IMR-90 (cell line): Measurements from ENCODE around the gene BLOC1S4. TPM values are rescaled to one million over a fixed set of nuclear protein-coding genes. Genes with fewer than 3 reads are reported as not detected.

Experiments
- ATAC-seq: fragments of 200-7000 bp; cut with Tn5 transposase; 2 replicates; pipeline ENCODE4 v1.9.1; 2020; ENCODE audit warnings: low read depth, mild to moderate bottlenecking, moderate library complexity
- BruUV-seq: library from RNA; stranded (reverse); fragments of 400-500 nt; replicated peaks from 2 replicates; lab custom pipeline; 2021; lab: Mats Ljungman, UMichigan
- CTCF ChIA-PET: fragments of 300-600 bp; formaldehyde crosslinking; extraction: SDS; loops from one replicate; lab custom pipeline; 2021; ENCODE audit warnings: antibody characterized with exemption; lab: Yijun Ruan, JAX
- POLR2A ChIA-PET: fragments of 300-600 bp; sonication (Branson Sonifier 250); formaldehyde crosslinking; loops from one replicate; lab custom pipeline; 2022; ENCODE audit warnings: antibody characterized with exemption; ENCODE audit not compliant: unreplicated experiment; lab: Charles Lee
- DNase-seq: peaks from one replicate; pipeline ENCODE4 v3.0.0; 2013
- H2AFZ ChIP-seq: replicated peaks from 2 replicates; pipeline ENCODE3; 2013; ENCODE audit warnings: low read length, mild to moderate bottlenecking; ENCODE audit not compliant: poor library complexity
- H2AK5ac ChIP-seq: 2 replicates; pipeline ENCODE4 v1.6.1; 2013; ENCODE audit warnings: low read depth, low read length, inconsistent platforms
- H2AK9ac ChIP-seq: replicated peaks from 2 replicates; pipeline ENCODE3; 2013; ENCODE audit warnings: mild to moderate bottlenecking, low read depth, low read length, moderate library complexity; ENCODE audit not compliant: poor library complexity
- H2BK120ac ChIP-seq: 2 replicates; pipeline ENCODE4 v1.6.1; 2013; ENCODE audit warnings: low read depth, low read length, inconsistent platforms
- H2BK15ac ChIP-seq: 3 replicates; pipeline ENCODE4 v1.6.1; 2013; ENCODE audit warnings: low read depth, low read length, inconsistent platforms
- H2BK20ac ChIP-seq: 2 replicates; pipeline ENCODE4 v1.6.1; 2013; ENCODE audit warnings: low read depth, mild to moderate bottlenecking, inconsistent platforms, low read length, moderate library complexity
- H2BK5ac ChIP-seq: 2 replicates; pipeline ENCODE4 v1.6.1; 2013; ENCODE audit warnings: mild to moderate bottlenecking, low read depth, low read length, inconsistent platforms; ENCODE audit not compliant: poor library complexity, severe bottlenecking
- H3K14ac ChIP-seq: replicated peaks from 2 replicates; pipeline ENCODE4 v1.6.1; 2013; ENCODE audit warnings: low read depth, low read length, inconsistent platforms
- H3K18ac ChIP-seq: 2 replicates; pipeline ENCODE4 v1.6.1; 2013; ENCODE audit warnings: low read depth, low read length, control low read depth
- H3K23ac ChIP-seq: 2 replicates; pipeline ENCODE4 v1.6.1; 2013; ENCODE audit warnings: low read depth, low read length, inconsistent platforms
- H3K27ac ChIP-seq: 2 replicates; pipeline ENCODE4 v1.5.1; 2013; ENCODE audit warnings: mild to moderate bottlenecking, control low read depth, low read length; ENCODE audit not compliant: insufficient read depth
- H3K27me3 ChIP-seq: 2 replicates; pipeline ENCODE4 v1.6.1; 2013; ENCODE audit warnings: low read length; ENCODE audit not compliant: control insufficient read depth, insufficient read depth
- H3K36me3 ChIP-seq: 2 replicates; pipeline ENCODE4 v1.6.1; 2013; ENCODE audit warnings: low read length, mixed read lengths; ENCODE audit not compliant: control insufficient read depth, insufficient read depth
- H3K4ac ChIP-seq: 2 replicates; pipeline ENCODE4 v1.6.1; 2013; ENCODE audit warnings: low read depth, low read length, inconsistent platforms
- H3K4me1 ChIP-seq: 2 replicates; pipeline ENCODE4 v1.6.1; 2013; ENCODE audit warnings: low read length, mixed read lengths; ENCODE audit not compliant: control insufficient read depth, insufficient read depth
- H3K4me2 ChIP-seq: 2 replicates; pipeline ENCODE4 v1.6.1; 2013; ENCODE audit warnings: low read depth, mild to moderate bottlenecking, control low read depth, low read length, moderate library complexity
- H3K4me3 ChIP-seq: 2 replicates; pipeline ENCODE4 v1.5.1; 2013; ENCODE audit warnings: low read depth, mild to moderate bottlenecking, control low read depth, low read length, moderate library complexity; ENCODE audit not compliant: insufficient read depth
- H3K56ac ChIP-seq: 2 replicates; pipeline ENCODE4 v1.6.1; 2013; ENCODE audit warnings: low read length, inconsistent platforms; ENCODE audit not compliant: insufficient read depth; ENCODE audit errors: extremely low read depth
- H3K79me1 ChIP-seq, 2 experiments: 2 replicates each; pipeline ENCODE4 v1.6.1; 2013; ENCODE audit warnings: low read length in 2 of 2, inconsistent platforms in 1 of 2, low read depth in 1 of 2
- H3K9ac ChIP-seq: 2 replicates; pipeline ENCODE4 v1.6.1; 2013; ENCODE audit warnings: low read depth, low read length, control low read depth
- H3K9me1 ChIP-seq: 2 replicates; pipeline ENCODE4 v1.6.1; 2013; ENCODE audit warnings: low read length, inconsistent platforms; ENCODE audit not compliant: insufficient read depth
- H3K9me3 ChIP-seq: 2 replicates; pipeline ENCODE4 v1.6.1; 2013; ENCODE audit warnings: low read length; ENCODE audit not compliant: control insufficient read depth, insufficient read depth
- H4K20me1 ChIP-seq: 2 replicates; pipeline ENCODE4 v1.6.1; 2013; ENCODE audit warnings: low read length, inconsistent platforms; ENCODE audit not compliant: insufficient read depth
- H4K5ac ChIP-seq: 2 replicates; pipeline ENCODE4 v1.6.1; 2013; ENCODE audit warnings: mild to moderate bottlenecking, low read depth, low read length, control low read depth
- H4K8ac ChIP-seq, 2 experiments: 2 replicates each; pipeline ENCODE4 v1.6.1; 2013; ENCODE audit warnings: low read depth in 2 of 2, low read length in 2 of 2, control low read depth in 1 of 2, inconsistent platforms in 1 of 2
- H4K91ac ChIP-seq: 2 replicates; pipeline ENCODE4 v1.6.1; 2013; ENCODE audit warnings: low read depth, low read length, inconsistent platforms; ENCODE audit not compliant: insufficient read depth
- BHLHE40 ChIP-seq: fragments of 150-350 bp; IDR thresholded peaks from 2 replicates; pipeline ENCODE4 v1.6.1; 2016; ENCODE audit warnings: mild to moderate bottlenecking, low read depth, low read length
- CEBPB ChIP-seq: IDR thresholded peaks from 2 replicates; pipeline ENCODE4 v1.6.1; 2012; ENCODE audit warnings: low read depth, low read length, improper control_type of control experiment
- CHD1 ChIP-seq: IDR thresholded peaks from 2 replicates; pipeline ENCODE4 v1.6.1; 2012; ENCODE audit warnings: low read depth, low read length, improper control_type of control experiment
- CTCF ChIP-seq: conservative IDR thresholded peaks from 2 replicates; pipeline ENCODE4 v1.5.1; 2012; ENCODE audit warnings: mild to moderate bottlenecking, low read depth, low read length, improper control_type of control experiment
- FOS ChIP-seq: fragments of 150-350 bp; IDR thresholded peaks from 2 replicates; pipeline ENCODE4 v1.6.1; 2016; ENCODE audit warnings: low read depth, low read length
- MAFK ChIP-seq: IDR thresholded peaks from 2 replicates; pipeline ENCODE4 v1.6.1; 2012; ENCODE audit warnings: low read depth, low read length, improper control_type of control experiment
- MAZ ChIP-seq: IDR thresholded peaks from 2 replicates; pipeline ENCODE4 v1.6.1; 2012; ENCODE audit warnings: low read depth, mild to moderate bottlenecking, low read length, improper control_type of control experiment, moderate library complexity, borderline replicate concordance
- MXI1 ChIP-seq: IDR thresholded peaks from 2 replicates; pipeline ENCODE4 v1.6.1; 2012; ENCODE audit warnings: low read depth, mild to moderate bottlenecking, low read length, moderate library complexity, borderline replicate concordance
- NFE2L2 ChIP-seq: fragments of 150-350 bp; IDR thresholded peaks from 2 replicates; pipeline ENCODE4 v1.6.1; 2016; ENCODE audit warnings: low read depth, mild to moderate bottlenecking, low read length
- RAD21 ChIP-seq: IDR thresholded peaks from 2 replicates; pipeline ENCODE4 v1.6.1; 2012; ENCODE audit warnings: low read length, improper control_type of control experiment
- RCOR1 ChIP-seq: IDR thresholded peaks from 2 replicates; pipeline ENCODE4 v1.6.1; 2012; ENCODE audit warnings: mild to moderate bottlenecking, low read length, improper control_type of control experiment; ENCODE audit not compliant: insufficient replicate concordance
- RFX5 ChIP-seq: IDR thresholded peaks from 2 replicates; pipeline ENCODE4 v1.8.0; 2012; ENCODE audit warnings: low read depth, mild to moderate bottlenecking, low read length, moderate library complexity
- SMC3 ChIP-seq: fragments of 150-350 bp; IDR thresholded peaks from 2 replicates; pipeline ENCODE4 v1.6.1; 2016; ENCODE audit warnings: low read depth, mild to moderate bottlenecking, antibody characterized with exemption, low read length, moderate library complexity
- WGBS, 2 experiments: methylation state at CpG; one replicate each; pipeline versions ENCODE4 v1.1.5 to v1.1.7; 2013; ENCODE audit warnings: missing lambda C conversion rate in 2 of 2; ENCODE audit not compliant: insufficient read length in 1 of 2; ENCODE audit errors: extremely low coverage in 2 of 2; 5-methylcytosine and 5-hydroxymethylcytosine counted together
- dilution Hi-C: fragments of 300-500 bp; cut with HindIII; formaldehyde crosslinking; loops from one replicate; pipeline ENCODE4 v1.14.3; 2018; ENCODE audit warnings: low sequenced_read_pairs; ENCODE audit not compliant: unreplicated experiment
- in situ Hi-C: fragments of 300-500 bp; cut with MboI; formaldehyde crosslinking; loops from 3 replicates; pipeline ENCODE4 v1.14.3; 2019; ENCODE audit warnings: low sequenced_read_pairs, inconsistent platforms, mixed read lengths
- intact Hi-C: fragments of 100-400 bp; cut with micrococcal nuclease; formaldehyde crosslinking; loops from 2 replicates; pipeline ENCODE4 v1.10.0; 2022
- polyA plus RNA-seq, 3 experiments: library from polyadenylated mRNA; depleted of rRNA; stranded (reverse); fragments of >200 nt; gene quantifications; 2 replicates each; pipeline ENCODE4 v1.2.3, GENCODE V29; 2012; ENCODE audit warnings: low replicate concordance in 1 of 3
- total RNA-seq: library from RNA; depleted of rRNA; stranded (reverse); fragments of >200 nt; gene quantifications from 2 replicates; pipeline ENCODE4 v1.2.3, GENCODE V29; 2012
- TF ChIP-seq, protein P1 (sequence below): fragments of 150-350 bp; IDR thresholded peaks from 2 replicates; pipeline ENCODE4 v1.6.1; 2017; ENCODE audit warnings: mild to moderate bottlenecking, antibody characterized with exemption, low read length, low read depth
- TF ChIP-seq, protein P2 (sequence below): fragments of 150-350 bp; IDR thresholded peaks from 2 replicates; pipeline ENCODE4 v1.6.1; 2016; ENCODE audit warnings: low read depth, mild to moderate bottlenecking, low read length, moderate library complexity, borderline replicate concordance

Gene BLOC1S4
- total and polyA plus RNA-seq, 2 of the 4 experiments (the other 2 are of a cell fraction), result 8.8 to 22.1 TPM

GRCh38 chr4:6742989-6743388 lies 27.0 kb downstream of the BLOC1S4 start:
- POLR2A ChIA-PET, result no interaction called here
- WGBS, 2 experiments, result 63% methylated on average over 3 of the region's 11 CpGs; no CpG with 5 or more reads in 1 of the 2 experiments
- Histone ChIP-seq H3K79me1 (no peaks in the 10 kb centered on the region), H3K23ac (no peak overlapping the region), H3K4me1 (no peaks in the 10 kb centered on the region), H3K56ac (no peak overlapping the region), H3K36me3 (no peaks in the 10 kb centered on the region), H4K91ac (no peak overlapping the region), H2BK20ac (no peak overlapping the region), H3K9me3 (peaks cover 3% of the 10 kb centered on the region; the same call in 1 of the 2 replicates), H3K4ac (no peak overlapping the region), H2AK9ac (no peak overlapping the region), H3K9me1 (no peaks in the 10 kb centered on the region), H2AFZ (no peak overlapping the region), H2BK120ac (no peak overlapping the region), H2BK15ac (no peak overlapping the region), H3K4me2 (no peak overlapping the region), H2BK5ac (no peak overlapping the region), H2AK5ac (no peak overlapping the region), H3K14ac (no peak overlapping the region), H4K8ac (no peak overlapping the region), H4K5ac (no peak overlapping the region), H3K18ac (no peak overlapping the region), H3K27ac (no peak overlapping the region), H3K9ac (no peak overlapping the region), H4K20me1 (no peaks in the 10 kb centered on the region), H3K4me3 (no peak overlapping the region), H3K27me3 (peaks cover 5% of the 10 kb centered on the region)
- no peak for DNase-seq
- CTCF ChIA-PET, result no interaction called here
- no TSS peak for BruUV-seq
- no peak for ATAC-seq
- intact Hi-C loops (no loop called here), in situ Hi-C loops (no loop called here), dilution Hi-C loops (no loop called here)
- no peak for TF ChIP-seq NFE2L2
- TF ChIP-seq MXI1, result no peak
- TF ChIP-seq RCOR1, result no peak
- no peak for TF ChIP-seq FOS
- no peak for TF ChIP-seq MAZ
- no peak for TF ChIP-seq CHD1
- TF ChIP-seq MAFK, result no peak
- TF ChIP-seq RAD21, result no peak
- no peak for TF ChIP-seq CTCF
- no peak for TF ChIP-seq SMC3
- no peak for TF ChIP-seq RFX5
- TF ChIP-seq, protein P1, sequence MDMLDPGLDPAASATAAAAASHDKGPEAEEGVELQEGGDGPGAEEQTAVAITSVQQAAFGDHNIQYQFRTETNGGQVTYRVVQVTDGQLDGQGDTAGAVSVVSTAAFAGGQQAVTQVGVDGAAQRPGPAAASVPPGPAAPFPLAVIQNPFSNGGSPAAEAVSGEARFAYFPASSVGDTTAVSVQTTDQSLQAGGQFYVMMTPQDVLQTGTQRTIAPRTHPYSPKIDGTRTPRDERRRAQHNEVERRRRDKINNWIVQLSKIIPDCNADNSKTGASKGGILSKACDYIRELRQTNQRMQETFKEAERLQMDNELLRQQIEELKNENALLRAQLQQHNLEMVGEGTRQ, result no peak
- no peak for TF ChIP-seq CEBPB
- TF ChIP-seq BHLHE40, result no peak
- TF ChIP-seq, protein P2, sequence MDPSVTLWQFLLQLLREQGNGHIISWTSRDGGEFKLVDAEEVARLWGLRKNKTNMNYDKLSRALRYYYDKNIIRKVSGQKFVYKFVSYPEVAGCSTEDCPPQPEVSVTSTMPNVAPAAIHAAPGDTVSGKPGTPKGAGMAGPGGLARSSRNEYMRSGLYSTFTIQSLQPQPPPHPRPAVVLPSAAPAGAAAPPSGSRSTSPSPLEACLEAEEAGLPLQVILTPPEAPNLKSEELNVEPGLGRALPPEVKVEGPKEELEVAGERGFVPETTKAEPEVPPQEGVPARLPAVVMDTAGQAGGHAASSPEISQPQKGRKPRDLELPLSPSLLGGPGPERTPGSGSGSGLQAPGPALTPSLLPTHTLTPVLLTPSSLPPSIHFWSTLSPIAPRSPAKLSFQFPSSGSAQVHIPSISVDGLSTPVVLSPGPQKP, result no peak
